Panc1 (cell line): ENCODE data around the gene RWDD4. TPM values are rescaled to one million over a fixed set of nuclear protein-coding genes. Genes with fewer than 3 reads are reported as not detected.

ENCODE experiments used
- ATAC-seq: fragments of 200-7000 bp; cut with Tn5 transposase; 2 replicates; pipeline ENCODE4 v1.9.1; 2020; ENCODE audit warnings: mild to moderate bottlenecking, moderate library complexity
- BruUV-seq: library from RNA; stranded (reverse); fragments of 400-500 nt; replicated peaks from 2 replicates; lab custom pipeline; 2021; lab: Mats Ljungman, UMichigan
- CTCF ChIA-PET: fragments of 300-600 bp; sonication (Branson Sonifier 250); formaldehyde crosslinking; loops from one replicate; lab custom pipeline; 2022; ENCODE audit warnings: antibody characterized with exemption; lab: Charles Lee
- POLR2A ChIA-PET: fragments of 300-600 bp; sonication (Branson Sonifier 250); formaldehyde crosslinking; loops from one replicate; lab custom pipeline; 2022; ENCODE audit warnings: antibody characterized with exemption; lab: Charles Lee
- DNase-seq: peaks from one replicate; pipeline ENCODE4 v3.0.0-alpha.2; 2010; ENCODE audit warnings: low read depth, low spot score
- H3K27ac ChIP-seq: 2 replicates; pipeline ENCODE4 v1.5.1; 2011; ENCODE audit warnings: mild to moderate bottlenecking, low read length, inconsistent platforms
- H3K27me3 ChIP-seq: fragments of 200-500 bp; sonication (Bioruptor generic); 2 replicates; pipeline ENCODE4 v1.6.0; 2014; ENCODE audit warnings: low read length, inconsistent platforms; ENCODE audit not compliant: control insufficient read depth, insufficient read depth
- H3K36me3 ChIP-seq: fragments of 200-500 bp; sonication (Bioruptor generic); 2 replicates; pipeline ENCODE4 v1.5.1; 2014; ENCODE audit warnings: inconsistent platforms, mild to moderate bottlenecking, low read length, moderate library complexity; ENCODE audit not compliant: control insufficient read depth, insufficient read depth
- H3K4me1 ChIP-seq: 2 replicates; pipeline ENCODE4 v1.5.1; 2011; ENCODE audit warnings: inconsistent platforms, mild to moderate bottlenecking, low read length, moderate library complexity; ENCODE audit not compliant: control insufficient read depth, insufficient read depth
- H3K4me3 ChIP-seq, 2 experiments: 2 replicates each; pipeline ENCODE4 v1.5.1; 2011 to 2012; ENCODE audit warnings: low read depth in 2 of 2, low read length in 2 of 2, mild to moderate bottlenecking in 2 of 2, inconsistent platforms in 1 of 2, moderate library complexity in 1 of 2
- H3K9me3 ChIP-seq: fragments of 200-500 bp; sonication (Bioruptor generic); 2 replicates; pipeline ENCODE4 v1.5.1; 2014; ENCODE audit warnings: low read depth, mild to moderate bottlenecking, inconsistent platforms, low read length, moderate library complexity; ENCODE audit not compliant: control insufficient read depth, insufficient read depth
- POLR2AphosphoS5 ChIP-seq: IDR thresholded peaks from 2 replicates; pipeline ENCODE4 v1.6.1; 2012; ENCODE audit warnings: mild to moderate bottlenecking, low read depth, low read length, moderate library complexity
- SIN3A ChIP-seq: IDR thresholded peaks from 2 replicates; pipeline ENCODE4 v1.6.1; 2012; ENCODE audit warnings: low read depth, mild to moderate bottlenecking, low read length, moderate library complexity, borderline replicate concordance; ENCODE audit not compliant: insufficient read depth
- TCF7L2 ChIP-seq: IDR thresholded peaks from 2 replicates; pipeline ENCODE4 v1.6.1; 2011; ENCODE audit warnings: mild to moderate bottlenecking, low read depth, low read length, inconsistent platforms
- in situ Hi-C: cut with HindIII; loops from 2 replicates; pipeline ENCODE4 v1.10.0; 2016; ENCODE audit warnings: low sequenced_read_pairs, low pct_unique_long_range_greater_than_20kb
- intact Hi-C: fragments of 100-400 bp; cut with micrococcal nuclease; formaldehyde crosslinking; loops from one replicate; pipeline ENCODE4 v1.10.0; 2022; ENCODE audit not compliant: unreplicated experiment
- total RNA-seq: library from RNA; stranded (reverse); gene quantifications from one replicate; pipeline ENCODE4 v1.2.1, GENCODE V29; 2021; ENCODE audit not compliant: unreplicated experiment
- TF ChIP-seq, protein P1 (sequence below), 2 experiments: IDR thresholded peaks; 2 replicates each; pipeline ENCODE4 v1.6.1; 2011 to 2012; ENCODE audit warnings: low read depth in 2 of 2, control low read depth in 1 of 2, low read length in 1 of 2, mild to moderate bottlenecking in 1 of 2, moderate library complexity in 1 of 2; ENCODE audit not compliant: insufficient read depth in 1 of 2
- TF ChIP-seq, protein P2 (sequence below): fragments of 450-650 bp; IDR thresholded peaks from 2 replicates; pipeline ENCODE4 v1.5.1; 2017; ENCODE audit warnings: mild to moderate bottlenecking

The RWDD4 gene
- total RNA-seq, 1 experiment from 2014 or later, result 27.4 TPM

DNA sequence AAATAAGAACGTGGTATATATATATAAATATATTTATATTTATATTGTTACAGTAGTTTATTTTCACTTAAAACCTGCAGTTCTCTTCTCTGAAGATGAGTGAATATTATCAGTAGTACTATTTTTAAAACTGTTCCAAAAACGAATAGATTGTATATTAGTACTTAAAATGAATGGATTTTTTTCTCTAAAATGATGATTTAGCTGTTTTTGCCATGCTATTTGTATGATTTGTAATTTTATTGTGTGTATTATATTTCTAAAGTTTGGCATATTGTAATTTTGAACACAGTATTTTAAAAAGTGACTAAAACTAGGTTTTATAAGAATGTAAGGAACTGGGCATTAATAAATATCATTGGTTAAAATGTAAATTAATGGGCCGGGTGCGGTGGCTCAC, 22.1 kb upstream of the RWDD4 start:
- Histone ChIP-seq H3K27ac (no peak overlapping the region), H3K9me3 (no peaks in the 10 kb centered on the region), H3K36me3 (peaks cover 5% of the 10 kb centered on the region; the same call in 1 of the 2 replicates), H3K4me3 (no peak overlapping the region), H3K27me3 (no peaks in the 10 kb centered on the region), H3K4me1 (no peaks in the 10 kb centered on the region)
- intact Hi-C loops (no loop called here), in situ Hi-C loops (no loop called here)
- no peak for TF ChIP-seq SIN3A
- DNase-seq (no peak), ATAC-seq (no peak)
- BruUV-seq, result no TSS peak
- POLR2A ChIA-PET, result no interaction called here
- CTCF ChIA-PET, result no interaction called here

DNA sequence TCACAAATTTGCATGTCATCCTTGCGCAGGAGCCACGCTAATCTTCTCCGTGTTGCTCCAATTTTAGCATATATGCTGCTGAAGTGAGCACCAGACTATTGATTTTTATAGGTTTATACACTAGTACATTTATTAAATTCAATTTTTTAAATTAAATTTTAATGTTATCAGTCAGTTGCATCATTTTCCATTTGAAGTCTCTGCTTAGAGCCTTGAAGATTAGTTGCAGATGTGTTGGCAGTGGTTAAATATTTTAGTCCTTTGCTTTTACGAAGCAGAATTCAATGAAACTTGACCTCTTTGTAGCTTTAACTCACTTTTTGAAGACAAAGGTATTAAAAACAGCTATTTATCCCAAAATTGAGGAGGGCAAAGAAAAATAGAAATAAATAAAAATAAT, 16.6 kb upstream of the RWDD4 start:
- in situ Hi-C loops (no loop called here), intact Hi-C loops (no loop called here)
- no TSS peak for BruUV-seq
- H3K27me3 ChIP-seq, result no peaks in the 10 kb centered on the region
- no peak overlapping the region for H3K27ac ChIP-seq
- peaks cover 15% of the 10 kb centered on the region for H3K36me3 ChIP-seq
- no peaks in the 10 kb centered on the region for H3K9me3 ChIP-seq
- TF ChIP-seq, protein P1, sequence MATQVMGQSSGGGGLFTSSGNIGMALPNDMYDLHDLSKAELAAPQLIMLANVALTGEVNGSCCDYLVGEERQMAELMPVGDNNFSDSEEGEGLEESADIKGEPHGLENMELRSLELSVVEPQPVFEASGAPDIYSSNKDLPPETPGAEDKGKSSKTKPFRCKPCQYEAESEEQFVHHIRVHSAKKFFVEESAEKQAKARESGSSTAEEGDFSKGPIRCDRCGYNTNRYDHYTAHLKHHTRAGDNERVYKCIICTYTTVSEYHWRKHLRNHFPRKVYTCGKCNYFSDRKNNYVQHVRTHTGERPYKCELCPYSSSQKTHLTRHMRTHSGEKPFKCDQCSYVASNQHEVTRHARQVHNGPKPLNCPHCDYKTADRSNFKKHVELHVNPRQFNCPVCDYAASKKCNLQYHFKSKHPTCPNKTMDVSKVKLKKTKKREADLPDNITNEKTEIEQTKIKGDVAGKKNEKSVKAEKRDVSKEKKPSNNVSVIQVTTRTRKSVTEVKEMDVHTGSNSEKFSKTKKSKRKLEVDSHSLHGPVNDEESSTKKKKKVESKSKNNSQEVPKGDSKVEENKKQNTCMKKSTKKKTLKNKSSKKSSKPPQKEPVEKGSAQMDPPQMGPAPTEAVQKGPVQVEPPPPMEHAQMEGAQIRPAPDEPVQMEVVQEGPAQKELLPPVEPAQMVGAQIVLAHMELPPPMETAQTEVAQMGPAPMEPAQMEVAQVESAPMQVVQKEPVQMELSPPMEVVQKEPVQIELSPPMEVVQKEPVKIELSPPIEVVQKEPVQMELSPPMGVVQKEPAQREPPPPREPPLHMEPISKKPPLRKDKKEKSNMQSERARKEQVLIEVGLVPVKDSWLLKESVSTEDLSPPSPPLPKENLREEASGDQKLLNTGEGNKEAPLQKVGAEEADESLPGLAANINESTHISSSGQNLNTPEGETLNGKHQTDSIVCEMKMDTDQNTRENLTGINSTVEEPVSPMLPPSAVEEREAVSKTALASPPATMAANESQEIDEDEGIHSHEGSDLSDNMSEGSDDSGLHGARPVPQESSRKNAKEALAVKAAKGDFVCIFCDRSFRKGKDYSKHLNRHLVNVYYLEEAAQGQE (IDR thresholded peaks at IDR 0.05; ENCODE audit: insufficient read depth in 1 of 2, low read depth in 2 of 2, low read length in 1 of 2), result no peak
- TF ChIP-seq SIN3A (no peak), TCF7L2 (no peak), POLR2AphosphoS5 (no peak)
- TF ChIP-seq, protein P2, sequence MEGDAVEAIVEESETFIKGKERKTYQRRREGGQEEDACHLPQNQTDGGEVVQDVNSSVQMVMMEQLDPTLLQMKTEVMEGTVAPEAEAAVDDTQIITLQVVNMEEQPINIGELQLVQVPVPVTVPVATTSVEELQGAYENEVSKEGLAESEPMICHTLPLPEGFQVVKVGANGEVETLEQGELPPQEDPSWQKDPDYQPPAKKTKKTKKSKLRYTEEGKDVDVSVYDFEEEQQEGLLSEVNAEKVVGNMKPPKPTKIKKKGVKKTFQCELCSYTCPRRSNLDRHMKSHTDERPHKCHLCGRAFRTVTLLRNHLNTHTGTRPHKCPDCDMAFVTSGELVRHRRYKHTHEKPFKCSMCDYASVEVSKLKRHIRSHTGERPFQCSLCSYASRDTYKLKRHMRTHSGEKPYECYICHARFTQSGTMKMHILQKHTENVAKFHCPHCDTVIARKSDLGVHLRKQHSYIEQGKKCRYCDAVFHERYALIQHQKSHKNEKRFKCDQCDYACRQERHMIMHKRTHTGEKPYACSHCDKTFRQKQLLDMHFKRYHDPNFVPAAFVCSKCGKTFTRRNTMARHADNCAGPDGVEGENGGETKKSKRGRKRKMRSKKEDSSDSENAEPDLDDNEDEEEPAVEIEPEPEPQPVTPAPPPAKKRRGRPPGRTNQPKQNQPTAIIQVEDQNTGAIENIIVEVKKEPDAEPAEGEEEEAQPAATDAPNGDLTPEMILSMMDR, result no peak
- DNase-seq (no peak), ATAC-seq (no peak)
- POLR2A ChIA-PET, result no interaction called here
- no peak overlapping the region for H3K4me3 ChIP-seq
- CTCF ChIA-PET, result no interaction called here
- H3K4me1 ChIP-seq, result no peaks in the 10 kb centered on the region

DNA sequence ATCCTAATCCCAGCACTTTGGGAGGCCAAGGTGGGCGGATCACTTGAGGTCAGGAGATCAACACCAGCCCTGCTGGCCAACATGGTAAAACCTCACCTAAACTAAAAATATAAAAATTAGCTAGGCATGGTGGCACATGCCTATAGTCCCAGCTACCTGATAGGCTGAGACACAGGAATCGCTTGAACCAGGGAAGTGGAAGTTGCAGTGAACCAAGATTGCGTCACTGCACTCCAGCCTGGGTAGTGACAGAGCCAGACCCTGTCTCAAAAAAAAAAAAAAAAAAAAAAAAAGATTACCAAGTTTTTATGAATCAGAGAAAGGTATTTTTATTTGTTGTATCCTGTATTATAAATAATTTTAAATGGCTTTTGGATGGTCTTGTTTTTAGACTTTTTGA, 15.2 kb upstream of the RWDD4 start:
- no peak for ATAC-seq

More for the DNA sequence above, 15.2 kb upstream of the RWDD4 start:
- no peaks in the 10 kb centered on the region for H3K9me3 ChIP-seq
- intact Hi-C loops (no loop called here), in situ Hi-C loops (no loop called here)
- peaks cover 10% of the 10 kb centered on the region for H3K36me3 ChIP-seq
- no peaks in the 10 kb centered on the region for H3K27me3 ChIP-seq
- ChIA-PET CTCF (no interaction called here), POLR2A (no interaction called here)
- H3K27ac ChIP-seq, result no peak overlapping the region
- TF ChIP-seq, protein P2, result no peak
- TF ChIP-seq POLR2AphosphoS5 (no peak), TCF7L2 (no peak), SIN3A (no peak)
- TF ChIP-seq, protein P1 (IDR thresholded peaks at IDR 0.05; ENCODE audit: insufficient read depth in 1 of 2, low read depth in 2 of 2, low read length in 1 of 2), result no peak
- BruUV-seq, result no TSS peak
- no peak for DNase-seq
- no peaks in the 10 kb centered on the region for H3K4me1 ChIP-seq
- no peak overlapping the region for H3K4me3 ChIP-seq
